ES-I3 (cell line): ENCODE data around the gene EIF4ENIF1.
"Not testable (repeated sequence)": the region's sequence is repeated elsewhere in the genome, so short reads cannot be mapped to it uniquely, and the experiment has no call there.

ENCODE experiments used
- H3K36me3 ChIP-seq: 2 replicates; pipeline ENCODE4 v1.6.1; 2013; ENCODE audit warnings: mild to moderate bottlenecking, low read length, control low read depth, moderate library complexity; ENCODE audit not compliant: insufficient read depth
- H3K4me1 ChIP-seq: 2 replicates; pipeline ENCODE4 v1.6.1; 2013; ENCODE audit warnings: mild to moderate bottlenecking, control low read depth, low read length; ENCODE audit not compliant: insufficient read depth
- H3K9ac ChIP-seq: 2 replicates; pipeline ENCODE4 v1.6.1; 2013; ENCODE audit warnings: low read depth, mild to moderate bottlenecking, low read length, moderate library complexity
- H3K9me3 ChIP-seq: 2 replicates; pipeline ENCODE4 v1.6.1; 2013; ENCODE audit warnings: mild to moderate bottlenecking, low read length, moderate library complexity; ENCODE audit not compliant: control insufficient read depth, insufficient read depth

Gene EIF4ENIF1

DNA sequence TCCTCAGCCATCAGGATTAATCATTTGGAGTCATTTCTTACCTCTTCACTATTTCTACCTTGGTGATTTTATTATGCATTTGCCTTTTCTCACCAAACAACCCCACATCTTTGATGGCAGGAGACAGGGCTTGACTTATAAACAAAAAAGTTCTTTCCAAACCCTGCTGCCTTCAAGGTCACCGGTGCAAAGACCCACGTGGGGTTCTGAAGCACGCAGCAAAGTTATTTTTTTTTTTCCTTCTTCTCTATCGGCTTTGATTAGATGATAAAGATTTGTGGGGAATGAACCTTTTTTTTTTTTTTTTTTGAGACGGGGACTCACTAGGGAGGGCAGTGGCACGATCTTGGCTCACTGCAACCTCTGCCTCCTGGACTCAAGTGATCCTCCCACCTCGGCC, 46.1 kb downstream of the EIF4ENIF1 start:
- Histone ChIP-seq H3K9me3 (no peaks in the 10 kb centered on the region), H3K4me1 (no peaks in the 10 kb centered on the region), H3K9ac (no peak overlapping the region), H3K36me3 (peaks cover 21% of the 10 kb centered on the region)

- no peaks in the 10 kb centered on the region for H3K9me3 ChIP-seq
- no peaks in the 10 kb centered on the region for H3K4me1 ChIP-seq
- H3K36me3 ChIP-seq: peaks cover 27% of the 10 kb centered on the region
- no peak overlapping the region for H3K9ac ChIP-seq
Measured at GRCh38 chr22:31442768-31443489, 46.7 kb downstream of the EIF4ENIF1 start.

GRCh38 chr22:31441652-31442051, 48.0 kb downstream of the EIF4ENIF1 start:
- H3K36me3 ChIP-seq: peaks cover 31% of the 10 kb centered on the region

GRCh38 chr22:31440681-31441080, 49.0 kb downstream of the EIF4ENIF1 start:
- H3K4me1 ChIP-seq: no peaks in the 10 kb centered on the region
- peaks cover 41% of the 10 kb centered on the region for H3K36me3 ChIP-seq
- no peak overlapping the region for H3K9ac ChIP-seq
- H3K9me3 ChIP-seq: no peaks in the 10 kb centered on the region

More at GRCh38 chr22:31441652-31442051, 48.0 kb downstream of the EIF4ENIF1 start:
- no peaks in the 10 kb centered on the region for H3K9me3 ChIP-seq
- no peak overlapping the region for H3K9ac ChIP-seq
- no peaks in the 10 kb centered on the region for H3K4me1 ChIP-seq

DNA sequence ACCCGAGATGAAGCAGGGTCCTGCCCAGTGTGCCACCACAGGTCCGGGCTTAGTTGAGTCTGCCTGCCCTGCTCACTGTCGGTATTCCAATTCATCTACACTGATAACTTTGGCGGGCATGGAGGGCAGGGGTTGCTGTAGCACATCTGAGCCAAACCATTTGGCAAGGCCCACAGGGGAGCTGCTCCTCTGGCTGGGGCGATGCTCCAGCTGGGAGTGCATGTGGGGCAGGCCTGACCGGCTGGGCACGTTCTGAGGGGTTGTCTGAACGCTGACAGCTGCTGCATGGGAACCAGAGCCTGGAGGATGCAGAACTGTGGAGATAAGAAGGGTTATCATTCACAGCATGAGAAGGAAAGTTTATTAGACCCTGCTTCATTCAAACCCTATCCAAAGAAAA, 49.8 kb downstream of the EIF4ENIF1 start:
- no peaks in the 10 kb centered on the region for H3K4me1 ChIP-seq
- H3K9ac ChIP-seq: no peak overlapping the region
- H3K36me3 ChIP-seq: peaks cover 35% of the 10 kb centered on the region

GRCh38 chr22:31436132-31436531, 53.5 kb downstream of the EIF4ENIF1 start:
- Histone ChIP-seq H3K9me3 (no peaks in the 10 kb centered on the region), H3K9ac (no peak overlapping the region), H3K4me1 (no peaks in the 10 kb centered on the region), H3K36me3 (peaks cover 41% of the 10 kb centered on the region)

More for the DNA sequence above, 49.8 kb downstream of the EIF4ENIF1 start:
- H3K9me3 ChIP-seq: no peaks in the 10 kb centered on the region

GRCh38 chr22:31431950-31432349, 57.7 kb downstream of the EIF4ENIF1 start:
- Histone ChIP-seq H3K4me1 (no peaks in the 10 kb centered on the region), H3K9ac (no peak overlapping the region), H3K36me3 (peaks cover 34% of the 10 kb centered on the region), H3K9me3 (no peaks in the 10 kb centered on the region)

- Histone ChIP-seq H3K9me3 (no peaks in the 10 kb centered on the region), H3K9ac (no peak overlapping the region), H3K4me1 (no peaks in the 10 kb centered on the region), H3K36me3 (peaks cover 25% of the 10 kb centered on the region)
Measured at GRCh38 chr22:31425331-31426050, 64.2 kb downstream of the EIF4ENIF1 start.

DNA sequence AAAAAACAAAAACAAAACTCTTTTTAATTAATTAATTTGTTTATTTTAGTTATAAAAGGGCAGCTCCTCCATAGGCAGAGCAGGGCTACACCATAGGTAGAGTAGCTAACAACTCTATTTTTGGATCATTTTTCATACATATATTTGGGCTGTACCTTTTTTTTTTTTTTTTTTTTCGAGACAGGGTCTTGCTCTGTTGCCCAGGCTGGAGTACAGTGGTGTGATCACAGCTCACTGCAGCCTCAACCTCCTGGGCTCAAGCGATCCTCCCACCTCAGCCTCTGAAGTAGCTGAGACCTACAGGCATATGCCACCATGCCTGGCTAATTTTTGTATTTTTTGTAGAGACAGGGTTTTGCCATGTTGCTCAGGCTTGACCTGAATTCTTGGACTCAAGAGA, 87.3 kb downstream of the EIF4ENIF1 start:
- H3K36me3 ChIP-seq: peaks cover 19% of the 10 kb centered on the region
- H3K9ac ChIP-seq: not testable (repeated sequence)

DNA sequence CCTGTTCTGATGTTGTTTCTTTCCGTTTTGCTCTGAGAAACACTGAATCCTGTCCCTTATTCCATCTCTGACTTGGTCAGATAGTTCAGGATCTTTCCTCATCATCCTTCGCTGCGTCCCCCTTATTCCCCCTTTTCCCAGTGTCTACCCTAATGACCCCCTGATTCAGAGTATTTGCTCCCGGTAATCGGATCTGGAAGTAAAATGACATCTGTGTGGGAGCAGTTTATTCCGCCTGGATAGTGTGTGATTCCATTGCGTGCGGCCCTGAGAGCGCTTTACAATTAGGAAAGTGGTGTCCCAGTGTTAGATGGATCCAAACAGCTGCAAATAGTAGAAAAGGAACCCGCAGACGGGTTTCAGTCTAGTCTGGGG, 89.6 kb downstream of the EIF4ENIF1 start:
- Histone ChIP-seq H3K36me3 (peaks cover 6% of the 10 kb centered on the region), H3K9ac (peak overlapping the region; percentile 83), H3K9me3 (no peaks in the 10 kb centered on the region), H3K4me1 (no peaks in the 10 kb centered on the region)

More for the DNA sequence above, 87.3 kb downstream of the EIF4ENIF1 start:
- H3K9me3 ChIP-seq, H3K4me1 ChIP-seq: not testable (repeated sequence)

DNA sequence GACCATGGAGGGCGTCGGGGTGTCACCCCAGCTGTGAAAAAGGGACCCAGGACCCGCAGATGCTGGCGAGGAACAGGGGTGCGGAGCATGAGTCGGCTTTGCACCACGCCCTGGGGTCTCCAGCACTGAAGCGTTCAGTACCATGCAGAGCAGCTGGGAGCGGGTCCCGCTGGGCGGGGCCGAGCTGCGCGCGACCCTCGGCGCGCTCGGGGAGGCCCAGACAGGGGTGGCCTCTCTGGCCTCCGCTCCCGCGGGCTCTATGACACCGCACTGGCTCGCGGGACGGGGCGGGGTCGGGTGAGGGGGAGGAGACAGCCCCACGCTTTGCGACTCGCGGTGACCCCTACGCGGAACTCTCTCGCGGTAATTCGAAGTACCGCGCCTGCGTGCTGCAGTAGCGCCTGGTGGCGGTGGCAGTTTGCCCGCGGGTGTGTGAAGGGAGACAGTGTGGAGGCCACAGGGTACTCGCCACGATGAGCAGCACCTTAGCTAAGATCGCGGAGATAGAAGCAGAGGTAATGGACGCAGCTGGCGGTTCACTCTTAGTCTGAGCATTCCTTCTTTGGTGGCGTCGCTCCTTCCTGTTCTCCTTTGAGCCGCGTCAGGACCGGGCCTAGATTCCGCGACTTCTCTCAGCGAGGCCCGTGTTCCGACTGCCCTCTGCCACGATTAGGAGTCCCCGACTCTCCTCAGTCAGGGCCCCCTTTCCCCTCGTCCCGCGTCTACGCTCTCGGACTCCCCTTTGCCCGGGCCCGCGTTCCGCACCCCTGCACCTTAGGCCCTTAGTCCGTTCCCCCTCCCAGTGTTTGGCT, 90.2 kb downstream of the EIF4ENIF1 start, which contains the start of gene DRG1:
Gene DRG1 (plus strand): TSS at position 394 of the 812 bp plus-strand sequence. CDS start 80 bp downstream, at position 474.
- Histone ChIP-seq H3K9me3 (no peaks in the 10 kb centered on the region), H3K9ac (peak within 1 kb of the TSS; percentile 83), H3K4me1 (no peaks in the 10 kb centered on the region), H3K36me3 (peaks cover 6% of the 10 kb centered on the region)

DNA sequence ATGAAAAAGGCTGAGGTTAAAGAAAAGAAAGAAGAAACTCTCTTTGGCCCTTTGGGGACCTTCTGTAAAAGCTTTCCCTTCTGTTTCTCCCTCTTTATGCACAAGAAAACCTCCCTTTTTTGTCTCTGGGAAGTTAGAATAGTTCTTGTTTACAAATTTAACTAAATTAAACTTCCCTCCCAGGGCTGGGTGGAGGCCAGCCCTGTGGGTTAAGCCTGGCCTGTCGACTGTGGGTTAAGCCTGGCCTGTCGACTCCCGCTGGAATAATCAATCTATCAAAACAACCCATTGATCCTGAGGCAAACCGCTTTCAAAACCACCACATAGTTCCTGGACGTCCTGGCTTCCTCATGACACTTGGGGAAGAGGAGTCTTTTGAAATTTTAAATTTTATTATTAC, 91.4 kb downstream of the EIF4ENIF1 start:
- H3K9me3 ChIP-seq: no peaks in the 10 kb centered on the region
- H3K4me1 ChIP-seq: no peaks in the 10 kb centered on the region
- H3K36me3 ChIP-seq: peaks cover 6% of the 10 kb centered on the region
- H3K9ac ChIP-seq: no peak overlapping the region

- Histone ChIP-seq H3K9ac (no peak overlapping the region), H3K36me3 (no peaks in the 10 kb centered on the region), H3K9me3 (no peaks in the 10 kb centered on the region), H3K4me1 (no peaks in the 10 kb centered on the region)
Measured at GRCh38 chr22:31394326-31394725, 95.3 kb downstream of the EIF4ENIF1 start.

DNA sequence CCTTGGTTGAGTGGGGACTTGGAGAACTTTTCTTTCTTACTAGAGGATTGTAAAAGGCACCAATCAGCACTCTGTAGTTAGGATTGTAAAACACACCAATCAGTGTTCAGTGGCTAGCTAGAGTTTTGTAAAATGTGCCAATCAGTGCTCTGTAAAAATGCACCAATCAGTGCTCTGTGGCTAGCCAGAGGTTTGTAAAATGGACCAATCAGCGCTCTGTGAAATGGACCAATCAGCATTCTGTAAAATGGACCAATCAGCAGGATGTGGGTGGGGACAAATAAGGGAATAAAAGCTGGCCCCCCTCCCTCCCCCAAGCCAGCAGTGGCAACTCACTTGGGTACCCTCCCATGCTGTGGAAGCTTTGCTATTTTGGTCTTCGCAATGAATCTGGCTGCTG, 95.7 kb downstream of the EIF4ENIF1 start:
- no peak overlapping the region for H3K9ac ChIP-seq
- no peaks in the 10 kb centered on the region for H3K9me3 ChIP-seq

More for the DNA sequence above, 95.7 kb downstream of the EIF4ENIF1 start:
- no peaks in the 10 kb centered on the region for H3K36me3 ChIP-seq
- H3K4me1 ChIP-seq: no peaks in the 10 kb centered on the region
